Measurements from ENCODE around the gene CEP95.
"Not testable (repeated sequence)": the region's sequence is repeated elsewhere in the genome, so short reads cannot be mapped to it uniquely, and the experiment has no call there.

Gene CEP95

DNA sequence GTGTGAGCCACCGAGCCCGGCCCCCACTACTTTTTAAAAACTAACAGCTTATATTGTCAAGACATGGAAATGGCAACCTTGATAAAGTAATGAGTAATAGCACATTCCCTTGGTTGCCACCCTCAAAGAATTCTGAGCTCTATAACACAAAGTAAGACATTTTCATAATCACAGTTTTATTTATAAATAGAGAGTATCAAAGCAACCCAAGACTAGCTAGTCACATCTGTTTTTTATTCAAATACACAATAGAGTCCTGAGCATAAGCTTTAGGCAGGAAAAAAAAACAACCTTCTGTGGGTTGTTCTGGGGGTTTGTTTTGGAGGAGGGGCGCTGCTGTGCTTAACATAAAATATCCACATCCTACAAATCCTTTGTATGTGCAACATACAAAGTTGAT, 68.7 kb downstream of the CEP95 start:
- DNase-seq: no peak

DNA sequence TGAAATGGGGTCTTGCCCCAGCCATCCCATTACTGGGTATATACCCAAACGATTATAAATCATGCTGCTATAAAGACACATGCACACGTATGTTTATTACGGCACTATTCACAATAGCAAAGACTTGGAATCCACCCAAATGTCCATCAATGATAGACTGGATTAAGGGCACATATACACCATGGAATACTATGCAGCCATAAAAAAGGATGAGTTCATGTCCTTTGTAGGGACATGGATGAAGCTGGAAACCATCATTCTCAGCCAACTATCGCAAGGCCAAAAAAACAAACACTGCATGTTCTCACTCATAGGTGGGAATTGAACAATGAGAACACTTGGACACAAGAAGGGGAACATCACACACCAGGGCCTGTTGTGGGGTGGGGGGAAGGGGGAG, 70.2 kb downstream of the CEP95 start:
- DNase-seq: not testable (repeated sequence)

GRCh38 chr17:64579917-64580316, 73.1 kb downstream of the CEP95 start:
- no peak for DNase-seq

DNA sequence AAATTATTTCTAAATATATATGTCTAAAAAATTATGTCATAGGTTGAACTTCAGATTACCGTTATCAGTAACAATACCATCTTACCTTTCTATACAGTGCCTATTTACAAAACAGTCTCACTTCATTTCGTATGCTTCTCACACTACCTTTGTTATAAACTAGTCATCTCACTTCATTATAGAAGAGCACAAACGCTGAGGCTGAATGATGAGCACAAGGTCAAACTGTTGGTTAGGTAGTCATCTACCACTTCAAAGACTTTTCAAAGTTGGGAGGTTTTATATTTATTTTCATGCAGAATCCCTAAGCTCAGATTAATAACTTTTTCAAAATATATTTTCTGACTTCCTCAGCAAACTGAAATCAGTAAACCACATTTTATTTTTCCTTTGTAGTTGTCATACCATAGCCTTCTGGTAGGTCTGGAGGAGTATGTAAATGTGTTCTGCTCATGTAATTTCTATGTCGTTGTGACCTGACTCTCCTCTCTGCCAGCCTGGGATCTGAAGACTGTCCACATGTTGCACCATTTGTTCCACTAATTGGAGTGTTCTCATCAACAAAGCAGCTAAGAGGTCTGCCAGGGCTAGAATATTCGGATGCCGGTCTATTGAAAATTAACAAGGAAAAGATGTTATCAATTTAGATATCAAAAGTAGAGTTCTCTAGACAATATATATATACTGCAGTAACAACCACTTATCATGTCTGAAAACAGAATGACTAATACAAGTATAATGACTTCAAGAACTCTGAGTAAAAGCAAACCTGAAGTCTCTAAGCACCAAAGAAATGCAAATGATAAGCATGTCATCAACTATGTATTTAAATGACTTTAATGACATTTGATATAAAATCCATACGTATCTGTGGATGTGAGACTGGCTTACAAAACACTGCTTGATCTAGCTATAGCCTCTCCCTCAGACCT, 73.9 kb downstream of the CEP95 start:
- no peak for DNase-seq

DNA sequence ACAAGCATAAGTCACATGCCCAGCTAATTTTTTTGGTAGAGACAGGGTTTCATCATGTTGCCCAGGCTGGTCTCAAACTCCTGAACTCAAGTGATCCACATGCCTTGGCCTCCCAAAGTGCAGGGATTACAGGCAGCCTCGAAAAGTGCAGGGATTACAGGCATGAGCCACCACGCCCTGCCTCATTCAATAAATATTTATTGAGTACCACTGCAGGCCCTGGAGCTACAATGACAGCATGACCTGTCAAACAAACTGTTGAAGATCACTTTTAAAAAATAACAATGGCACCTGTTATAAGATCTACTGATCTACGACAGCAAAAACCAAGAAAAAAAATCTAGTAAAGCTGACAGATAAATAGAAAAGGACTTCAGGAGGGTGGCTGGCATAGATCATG, 76.3 kb downstream of the CEP95 start:
- no peak for DNase-seq

GRCh38 chr17:64585146-64585545, 78.4 kb downstream of the CEP95 start:
- no peak for DNase-seq
